DMS 273 (cell line): ENCODE data around the gene ZNF829.

Source experiments
- DNase-seq: peaks from one replicate; lab custom pipeline; 2025; ENCODE audit not compliant: unreplicated experiment; lab: John Stamatoyannopoulos, UW

Gene ZNF829

DNA sequence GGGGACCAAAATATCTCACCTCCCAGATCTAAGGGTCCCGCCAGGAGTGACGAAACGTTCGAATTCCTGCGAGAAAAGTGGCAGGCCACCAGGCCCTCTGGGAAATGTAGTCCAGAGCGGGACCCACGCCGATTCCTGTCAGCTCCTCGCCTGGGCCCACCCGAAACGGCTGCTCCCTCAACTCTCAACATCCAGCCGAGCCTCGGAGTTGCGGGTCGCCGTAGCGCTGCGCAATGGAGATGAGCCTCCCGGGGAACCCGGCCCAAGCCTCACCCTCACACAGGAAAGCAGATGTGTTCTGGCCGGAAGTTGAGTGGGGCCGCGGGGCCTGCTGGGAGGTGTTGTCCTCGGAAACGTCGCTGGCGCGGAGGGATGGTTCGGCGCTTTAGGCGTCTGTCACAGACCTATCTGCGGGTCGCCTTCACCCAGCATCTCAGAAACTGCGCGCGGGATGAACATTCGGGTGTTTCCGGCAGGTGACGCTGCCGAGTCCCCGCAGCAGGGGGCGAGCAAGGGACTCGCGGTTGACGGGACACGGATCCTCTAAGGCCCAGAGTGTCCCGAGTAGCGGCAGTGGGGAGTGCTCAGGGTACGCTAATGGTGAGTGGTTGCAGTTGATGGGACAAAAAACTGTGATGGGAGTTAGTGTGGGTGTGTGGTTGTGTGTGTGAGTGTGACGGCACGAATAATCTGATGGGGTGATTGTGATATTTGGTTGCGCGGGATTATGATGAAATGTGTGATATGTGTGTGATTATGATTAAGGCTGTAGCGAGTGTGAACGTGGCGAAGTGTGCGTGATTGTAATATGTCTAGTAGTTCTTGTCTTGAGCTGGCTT lies at the start of gene ZNF829, which contains the start of gene ZNF568:
TSS of gene ZNF829 (minus strand) at position 300 of the 839 bp plus-strand sequence. CDS start 1,124 bp downstream, outside the sequence.
TSS of gene ZNF568 (plus strand) at position 341 of the 839 bp plus-strand sequence. CDS start 6,439 bp downstream, outside the sequence.
- DNase-seq = peak; percentile 96

DNA sequence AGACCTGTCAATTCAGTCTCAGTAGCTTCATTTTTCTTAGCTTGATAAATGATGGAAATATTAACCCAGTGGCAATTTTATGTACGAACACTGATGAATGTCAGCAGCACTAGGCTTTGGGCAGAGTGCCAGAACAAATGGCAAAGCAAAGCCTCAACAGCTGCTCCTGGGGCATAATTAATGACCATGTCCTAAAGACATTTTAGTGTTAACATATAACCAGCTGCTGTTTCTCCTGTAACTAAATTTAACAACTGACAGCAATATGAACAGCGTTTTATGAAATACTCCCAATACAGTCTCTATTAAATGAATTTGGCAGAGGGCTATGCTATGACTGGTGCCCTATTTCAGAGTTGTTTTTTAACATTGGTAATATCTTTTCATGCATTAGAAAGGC lies 47.2 kb upstream of the ZNF829 start:
- DNase-seq = peak; percentile 96

DNA sequence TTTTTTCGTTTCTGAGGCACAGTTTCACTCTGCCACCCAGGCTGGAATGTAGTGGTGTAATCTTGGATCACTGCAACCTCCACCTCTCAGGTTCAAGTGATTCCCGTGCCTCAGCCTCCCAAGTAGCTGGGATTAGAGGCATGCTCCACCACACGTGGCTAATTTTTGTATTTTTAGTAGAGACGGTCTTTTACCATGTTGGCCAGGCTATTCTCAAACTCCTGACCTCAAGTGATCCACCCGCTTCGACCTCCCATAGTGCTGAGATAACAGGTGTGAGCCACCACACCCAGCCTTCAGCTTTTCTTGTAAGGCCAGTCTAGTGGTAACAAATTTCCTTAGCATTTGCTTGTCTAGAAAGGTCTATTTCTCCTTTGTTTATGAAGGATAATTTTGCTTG lies 46.3 kb upstream of the ZNF829 start:
- DNase-seq = no peak

DNA sequence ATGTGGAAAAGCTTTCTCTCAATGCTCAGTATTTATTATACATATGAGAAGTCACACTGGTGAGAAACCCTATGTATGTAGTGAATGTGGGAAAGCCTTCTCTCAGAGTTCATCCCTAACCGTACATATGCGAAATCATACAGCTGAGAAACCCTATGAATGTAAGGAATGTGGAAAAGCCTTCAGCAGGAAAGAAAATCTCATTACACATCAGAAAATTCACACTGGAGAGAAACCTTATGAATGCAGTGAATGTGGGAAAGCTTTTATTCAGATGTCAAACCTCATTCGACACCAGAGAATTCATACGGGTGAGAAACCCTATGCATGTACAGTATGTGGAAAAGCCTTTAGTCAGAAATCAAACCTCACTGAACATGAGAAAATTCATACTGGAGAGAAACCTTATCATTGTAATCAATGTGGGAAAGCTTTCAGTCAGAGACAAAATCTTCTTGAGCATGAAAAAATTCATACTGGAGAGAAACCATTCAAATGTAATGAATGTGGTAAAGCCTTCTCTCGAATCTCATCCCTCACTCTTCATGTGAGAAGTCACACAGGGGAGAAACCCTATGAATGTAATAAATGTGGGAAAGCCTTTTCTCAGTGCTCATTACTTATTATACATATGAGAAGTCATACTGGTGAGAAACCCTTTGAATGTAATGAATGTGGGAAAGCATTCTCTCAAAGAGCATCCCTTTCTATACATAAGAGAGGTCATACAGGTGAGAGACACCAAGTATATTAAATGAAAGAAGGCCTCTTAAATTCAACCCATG lies 34.4 kb upstream of the ZNF829 start:
- DNase-seq = no peak

DNA sequence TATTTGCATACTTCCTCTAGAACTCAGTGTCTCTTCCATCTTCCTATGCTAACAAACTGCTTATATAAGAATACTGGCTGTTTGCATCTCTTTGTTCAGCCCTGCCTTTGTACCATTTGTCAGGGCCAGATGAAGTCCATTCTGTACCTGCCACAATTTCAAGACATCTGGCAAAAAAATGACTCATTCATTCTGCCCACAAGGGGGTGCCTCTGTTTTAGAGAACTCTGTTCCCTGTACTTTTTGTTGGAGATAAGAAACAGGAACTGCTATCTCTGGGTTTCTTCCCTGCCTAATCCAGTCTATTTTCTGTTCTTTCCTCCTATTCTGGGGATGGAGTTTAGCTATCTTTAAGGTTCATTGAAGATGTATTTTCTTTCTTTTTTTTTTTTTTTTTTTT lies 23.1 kb upstream of the ZNF829 start:
- DNase-seq = peak; percentile 46

DNA sequence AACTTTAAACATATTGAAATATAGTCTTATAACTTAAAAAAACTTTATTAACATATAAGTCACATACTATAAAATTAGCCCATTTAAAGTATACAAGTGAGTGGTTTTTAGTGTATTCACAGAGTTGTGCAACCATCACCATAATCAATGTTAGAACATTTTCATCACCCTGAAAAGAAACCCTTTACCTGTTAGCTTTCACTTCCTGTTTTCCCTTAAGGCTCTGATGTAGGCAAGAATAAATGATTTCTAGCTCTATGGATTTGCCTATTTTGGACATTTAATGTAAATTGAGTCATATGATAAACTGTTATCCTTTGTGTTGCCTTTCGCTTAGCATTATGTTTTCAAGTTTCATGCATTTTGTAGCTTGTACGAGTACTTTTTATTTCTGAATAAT lies 15.6 kb upstream of the ZNF829 start:
- no peak for DNase-seq

DNA sequence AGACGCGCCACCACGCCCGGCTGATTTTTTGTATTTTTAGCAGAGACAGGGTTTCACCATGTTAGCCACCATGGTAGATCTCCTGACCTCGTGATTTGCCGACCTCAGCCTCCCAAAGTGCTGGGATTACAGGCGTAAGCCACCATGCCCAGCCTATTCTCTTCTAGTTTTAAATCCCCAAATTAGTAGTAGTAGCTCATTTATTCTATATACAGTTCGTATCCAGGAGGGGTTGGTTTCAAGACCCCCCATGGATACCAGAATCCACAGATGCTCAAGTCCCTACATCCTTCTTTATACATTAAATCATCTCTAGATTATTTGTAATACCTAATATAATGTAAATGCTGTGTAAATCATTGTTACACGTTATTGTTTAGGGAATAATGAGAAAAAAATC lies 2.0 kb upstream of the ZNF829 start:
- DNase-seq = no peak

DNA sequence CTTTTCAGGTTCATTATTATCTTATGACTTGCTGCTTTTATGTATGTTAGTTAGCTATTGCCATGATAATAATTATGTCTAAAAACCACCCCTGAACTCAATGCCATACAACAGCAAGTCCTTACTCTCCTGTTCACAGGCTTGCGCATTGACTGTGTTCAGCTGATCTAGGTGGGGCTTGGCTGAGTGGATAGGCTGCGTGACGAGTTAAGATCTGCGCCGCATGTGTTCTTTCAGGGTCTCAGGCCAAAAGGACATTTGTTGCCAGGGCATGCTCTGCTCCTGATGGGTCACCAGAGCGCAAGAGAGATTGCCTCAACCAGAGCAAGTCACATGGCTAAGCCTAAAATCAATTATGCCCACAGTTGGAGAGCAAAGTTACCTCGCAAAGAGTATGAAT lies 900 bp upstream of the ZNF829 start:
- DNase-seq = peak; percentile 41

DNA sequence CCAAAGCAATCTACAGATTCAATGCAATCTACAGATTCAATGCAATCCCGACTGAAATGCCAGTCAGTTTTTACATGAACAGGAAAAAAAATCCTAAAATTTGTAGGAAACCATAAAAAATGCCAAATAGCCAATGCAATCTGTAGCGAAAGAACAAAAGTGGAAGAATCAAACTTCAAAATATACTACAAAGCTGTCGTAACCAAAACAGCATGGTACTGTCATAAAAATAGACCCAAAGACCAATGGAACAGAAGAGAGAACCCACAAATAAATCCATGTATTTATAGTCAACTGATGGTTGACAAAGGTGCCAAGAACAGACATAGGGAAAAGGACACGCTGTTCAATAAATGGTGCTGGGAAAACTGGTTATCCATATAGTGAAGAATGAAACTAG lies 17.7 kb downstream of the ZNF829 start:
- DNase-seq = no peak

DNA sequence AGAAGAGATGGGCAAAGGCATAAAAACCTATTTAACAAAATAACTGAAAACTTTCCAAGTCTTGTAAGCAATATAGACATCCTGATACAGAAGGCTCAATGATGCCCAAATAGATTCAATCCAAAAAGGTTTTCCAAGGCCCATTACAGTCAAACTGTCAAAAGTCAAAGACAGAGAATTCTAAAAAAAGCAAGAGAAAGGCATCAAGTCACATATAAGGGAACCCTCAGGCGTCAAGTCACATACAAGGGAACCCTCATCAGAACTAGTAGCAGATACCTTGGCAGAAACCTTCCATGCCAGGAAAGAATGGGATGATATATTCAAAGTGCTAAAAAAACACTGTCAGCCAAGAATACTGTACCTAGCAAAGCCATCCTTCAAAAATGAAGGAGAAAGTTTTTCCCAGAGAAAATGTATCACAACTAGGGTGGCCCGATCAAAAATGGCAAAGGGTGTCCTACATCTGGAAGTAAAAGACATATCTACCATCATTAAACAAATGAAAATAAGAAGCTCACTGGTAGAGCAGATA lies 21.2 kb downstream of the ZNF829 start:
- no peak for DNase-seq

DNA sequence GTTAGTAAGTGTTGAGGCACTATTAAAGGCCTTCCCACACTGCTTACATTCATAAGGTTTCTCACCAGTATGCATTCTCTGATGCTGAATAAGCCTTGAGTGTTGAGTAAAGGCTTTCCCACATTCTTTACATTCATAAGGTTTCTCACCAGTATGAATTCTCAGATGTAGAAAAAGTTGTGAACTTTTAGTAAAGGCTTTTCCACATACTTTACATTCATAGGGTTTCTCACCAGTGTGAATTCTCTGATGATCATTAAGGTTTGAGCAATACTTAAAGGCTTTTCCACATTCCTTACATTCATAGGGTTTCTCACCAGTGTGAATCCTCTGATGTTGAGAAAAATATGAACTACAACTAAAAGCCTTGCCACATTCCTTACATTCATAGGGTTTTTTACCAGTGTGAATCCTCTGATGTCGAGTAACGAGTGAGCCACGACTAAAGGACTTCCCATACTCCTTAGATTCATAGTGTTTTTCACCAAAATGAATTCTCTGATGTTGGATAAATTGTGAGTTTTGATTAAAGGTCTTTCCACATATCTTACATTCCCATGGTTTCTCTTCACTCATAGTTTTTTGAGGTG lies 24.2 kb downstream of the ZNF829 start:
- no peak for DNase-seq

DNA sequence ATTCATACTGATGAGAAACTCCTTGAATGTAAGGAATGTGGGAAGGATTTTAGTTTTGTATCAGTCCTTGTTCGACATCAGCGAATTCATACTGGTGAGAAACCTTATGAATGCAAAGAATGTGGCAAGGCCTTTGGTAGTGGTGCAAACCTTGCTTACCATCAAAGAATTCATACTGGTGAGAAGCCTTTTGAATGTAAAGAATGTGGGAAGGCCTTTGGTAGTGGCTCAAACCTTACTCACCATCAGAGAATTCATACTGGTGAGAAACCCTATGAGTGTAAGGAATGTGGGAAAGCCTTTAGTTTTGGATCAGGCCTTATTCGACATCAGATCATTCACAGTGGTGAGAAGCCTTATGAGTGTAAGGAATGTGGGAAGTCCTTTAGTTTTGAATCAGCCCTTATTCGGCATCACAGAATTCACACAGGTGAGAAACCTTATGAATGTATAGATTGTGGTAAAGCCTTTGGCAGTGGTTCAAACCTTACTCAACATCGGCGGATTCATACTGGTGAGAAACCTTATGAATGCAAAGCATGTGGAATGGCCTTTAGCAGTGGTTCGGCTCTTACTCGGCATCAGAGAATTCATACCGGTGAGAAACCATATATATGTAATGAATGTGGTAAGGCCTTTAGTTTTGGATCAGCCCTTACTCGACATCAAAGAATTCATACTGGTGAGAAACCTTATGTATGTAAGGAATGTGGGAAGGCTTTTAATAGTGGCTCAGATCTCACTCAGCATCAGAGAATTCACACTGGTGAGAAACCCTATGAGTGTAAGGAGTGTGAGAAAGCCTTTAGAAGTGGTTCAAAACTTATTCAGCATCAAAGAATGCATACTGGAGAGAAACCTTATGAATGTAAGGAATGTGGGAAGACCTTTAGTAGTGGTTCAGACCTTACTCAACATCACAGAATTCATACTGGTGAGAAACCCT lies 38.8 kb downstream of the ZNF829 start:
- no peak for DNase-seq

DNA sequence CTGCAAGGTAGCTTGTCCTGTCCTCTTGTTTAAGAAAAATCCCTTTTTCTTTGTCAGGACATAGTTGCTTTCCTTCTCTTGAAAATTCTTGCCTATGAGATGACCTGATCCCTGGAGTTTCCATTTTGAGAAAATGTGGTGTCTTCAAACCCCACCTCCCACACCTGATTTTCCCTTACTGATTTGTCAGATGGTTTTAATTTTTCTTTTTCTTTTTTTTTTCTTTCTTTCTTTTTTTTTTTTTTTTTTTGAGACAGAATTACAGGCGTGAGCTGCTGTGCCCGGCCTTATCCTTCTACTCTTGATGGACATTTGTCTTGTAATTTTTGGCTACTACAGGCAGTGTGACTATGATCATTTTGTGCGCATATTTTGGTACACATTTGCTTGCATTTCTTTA lies 64.2 kb downstream of the ZNF829 start:
- DNase-seq = no peak

DNA sequence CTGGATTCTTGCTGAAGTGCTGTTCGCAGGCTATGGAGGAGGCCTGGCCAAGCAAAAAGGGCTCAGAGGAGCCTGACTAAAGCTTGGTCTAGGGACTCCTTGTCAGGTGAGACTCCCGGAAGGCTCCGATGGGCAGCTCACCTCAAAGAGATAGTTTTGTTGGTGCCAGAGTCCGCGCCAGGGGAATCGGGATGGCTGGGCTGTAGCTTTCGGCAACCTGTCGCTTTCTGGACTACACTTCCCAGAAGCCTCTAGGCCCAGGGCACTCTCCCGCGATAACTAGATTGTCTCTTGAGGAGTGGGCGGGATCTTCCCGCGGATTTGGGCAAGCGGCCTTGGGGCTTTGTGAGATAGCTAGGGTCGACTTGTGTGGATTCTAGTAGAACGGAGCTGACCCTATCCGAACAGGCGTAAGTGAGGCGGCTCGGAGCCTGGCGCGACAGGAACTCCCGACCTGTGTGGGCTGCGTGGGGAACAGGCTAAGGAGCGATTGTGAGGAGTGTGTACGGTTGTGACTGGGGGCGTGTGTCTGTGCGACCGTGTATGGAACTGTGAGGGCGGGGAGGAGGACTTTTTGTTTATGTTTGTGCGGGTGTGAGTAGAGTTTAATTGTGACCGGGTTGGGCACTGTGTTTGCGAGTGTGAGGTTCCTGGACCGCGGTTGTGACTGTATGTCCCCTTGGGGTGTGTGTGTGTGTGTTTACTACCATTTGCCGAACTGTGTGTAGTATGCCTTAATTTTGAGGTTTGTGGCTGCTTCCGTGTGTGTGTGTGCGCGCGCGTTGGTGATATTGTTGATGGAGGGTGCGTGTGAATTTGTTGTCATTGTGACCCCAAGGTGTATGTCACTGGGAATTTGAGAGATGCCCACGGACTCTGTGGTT lies 65.3 kb downstream of the ZNF829 start, which contains the start of gene ZNF345:
TSS of gene ZNF345 (plus strand) at position 318 of the 884 bp plus-strand sequence. CDS start 25,955 bp downstream, outside the sequence.
- peak; percentile 98 for DNase-seq

DNA sequence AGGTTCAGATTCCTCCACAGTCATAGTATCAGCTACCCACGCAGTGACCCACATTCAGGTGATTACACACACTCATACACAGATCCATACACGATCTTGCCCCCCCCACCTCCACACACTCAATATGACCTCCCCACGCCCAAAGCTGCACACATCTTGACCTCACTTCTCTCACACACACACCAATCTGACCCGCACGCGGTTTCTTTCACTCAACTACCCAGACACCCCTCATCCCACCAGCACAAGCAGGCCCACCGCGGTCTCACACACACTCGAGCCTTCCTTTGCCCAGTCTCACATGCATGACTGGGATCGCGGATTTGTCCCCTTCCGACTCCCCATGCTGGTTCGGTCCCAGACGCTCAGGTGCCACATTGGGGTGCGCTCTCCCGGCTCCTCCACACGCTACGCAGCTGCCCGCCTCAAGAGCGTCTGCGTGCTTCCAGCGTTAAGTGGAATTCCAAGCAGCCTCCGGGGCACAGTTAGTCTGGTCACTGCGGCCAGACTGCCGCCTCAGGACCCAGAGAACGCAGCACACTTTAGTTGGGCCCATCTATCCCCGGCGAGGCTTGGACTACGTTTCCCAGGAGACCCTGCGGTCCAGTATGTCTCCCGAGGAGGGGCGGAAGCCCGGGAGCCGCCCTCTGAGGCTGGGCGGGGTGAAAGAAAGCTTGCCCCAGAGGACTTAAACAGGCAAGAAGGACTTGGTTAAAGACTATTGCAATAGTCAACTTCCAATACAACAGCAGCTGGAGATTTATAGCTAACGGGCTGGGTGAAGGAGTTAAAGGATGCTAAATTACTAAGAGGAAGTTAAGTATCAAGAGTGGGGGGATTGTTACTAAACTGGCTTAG lies 66.2 kb downstream of the ZNF829 start:
- peak; percentile 96 for DNase-seq

DNA sequence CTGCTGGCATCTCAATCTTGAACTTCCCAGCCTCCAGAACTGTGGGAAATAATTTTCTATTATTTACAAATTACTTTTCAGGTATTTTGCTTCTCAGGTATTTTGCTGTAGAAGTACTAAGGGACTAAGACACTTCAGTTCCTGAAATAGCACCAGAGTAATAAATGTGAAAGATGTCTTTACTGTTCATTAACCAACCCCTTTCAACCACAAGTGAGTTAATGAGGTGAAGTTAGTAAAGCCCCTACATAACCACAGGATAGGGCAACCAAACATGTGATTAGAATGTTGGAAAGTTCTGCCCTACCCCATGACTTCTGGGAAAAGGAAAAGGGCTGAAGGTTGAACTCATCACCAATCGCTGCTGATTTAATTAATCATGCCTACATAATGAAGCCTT lies 68.1 kb downstream of the ZNF829 start:
- no peak for DNase-seq

DNA sequence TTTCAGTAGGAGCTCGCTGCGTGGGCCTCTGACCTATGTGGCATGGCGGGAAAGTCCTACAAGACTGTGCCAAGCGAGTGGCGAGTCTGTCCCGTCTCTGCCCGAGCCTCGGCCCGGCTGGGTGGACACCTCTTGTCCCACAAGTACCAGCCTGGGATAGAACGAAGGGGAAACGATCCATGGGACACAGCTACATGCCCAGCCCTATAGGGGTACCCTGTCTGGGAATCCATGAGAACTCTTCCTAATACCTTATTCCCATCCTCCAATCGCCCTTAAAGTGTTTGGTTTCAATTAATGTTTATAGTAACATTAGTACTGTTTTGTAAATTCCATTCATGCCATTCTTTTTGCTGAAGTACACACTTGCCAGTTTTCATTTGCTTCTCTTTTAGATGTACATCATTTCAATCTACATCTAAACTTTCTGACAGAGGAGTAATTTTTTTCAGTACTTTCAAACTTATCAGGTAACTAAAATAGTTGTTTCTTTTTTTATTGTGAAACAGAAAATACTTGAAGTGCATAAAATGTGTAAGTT lies 77.2 kb downstream of the ZNF829 start:
- no peak for DNase-seq
